Activated CD4-positive, alpha-beta T cell treated with anti-CD3 and anti-CD28 coated beads, Interleukin-2, amount 50 U/mL, for 4 hours (primary cell): ENCODE results near the gene OR6C1.
"Not testable (repeated sequence)": the region's sequence is repeated elsewhere in the genome, so short reads cannot be mapped to it uniquely, and the experiment has no call there.

Source experiments
- DNase-seq, 2 experiments: peaks; one replicate each; pipeline ENCODE4 v3.0.0-alpha.2; 2020

Gene OR6C1

GRCh38 chr12:55314043-55314442 lies at the start of gene OR6C1:
Gene OR6C1, plus strand, starts transcription at chr12:55314343. Its CDS starts 6,257 bp downstream, at chr12:55320600.
- DNase-seq: no peak

- no peak for DNase-seq
These were observed 33.2 kb upstream of the OR6C1 start for GRCh38 chr12:55280991-55281390.

GRCh38 chr12:55289999-55290398 lies 24.1 kb upstream of the OR6C1 start:
- DNase-seq: no peak

- DNase-seq: no peak
These were observed 17.7 kb upstream of the OR6C1 start, which contains the start of gene OR6C6 for GRCh38 chr12:55296469-55296868. Gene OR6C6, minus strand, starts transcription at chr12:55296569. Its CDS starts 1,337 bp downstream, at chr12:55295232.

- DNase-seq: no peak
These were observed 6.1 kb downstream of the OR6C1 start for GRCh38 chr12:55320201-55320600.

GRCh38 chr12:55325801-55326200 lies 11.7 kb downstream of the OR6C1 start:
- not testable (repeated sequence) for DNase-seq

GRCh38 chr12:55330446-55330845 lies 16.3 kb downstream of the OR6C1 start, which contains the start of gene OR6C3:
Gene OR6C3, plus strand, starts transcription at chr12:55330746. Its CDS starts 955 bp downstream, at chr12:55331701.
- no peak for DNase-seq

GRCh38 chr12:55336002-55336401 lies 21.9 kb downstream of the OR6C1 start:
- no peak for DNase-seq

- not testable (repeated sequence) for DNase-seq
These were observed 41.2 kb downstream of the OR6C1 start for GRCh38 chr12:55355338-55355737.

- no peak for DNase-seq
These were observed 48.5 kb downstream of the OR6C1 start, which contains the start of gene OR6C75 for GRCh38 chr12:55362675-55363074. Gene OR6C75, plus strand, starts transcription at chr12:55362975. Its CDS starts 2,136 bp downstream, at chr12:55365111.

GRCh38 chr12:55365086-55365485 lies 50.9 kb downstream of the OR6C1 start:
- no peak for DNase-seq
